Thoracic aorta (tissue), 2 donors: ENCODE data around the gene IRX5. TPM values are rescaled to one million over a fixed set of nuclear protein-coding genes. Genes with fewer than 3 reads are reported as not detected.
A peak's percentile ranks its signal among the peaks of the same experiment; 100 is the strongest.

Experiments used
- ATAC-seq: fragments of 150-250 bp; one replicate; pipeline ENCODE4 v1.8.0; 2017; ENCODE audit warnings: low read depth; ENCODE audit not compliant: insufficient number of reproducible peaks, low FRiP score
- DNase-seq: peaks from one replicate; pipeline ENCODE4 v3.0.0-alpha.2; 2020; ENCODE audit warnings: low spot score
- H3K27ac ChIP-seq, 2 donors: fragments of 200-600 bp; sonication (generic); 1 replicate in 1 of 2; 2 replicates in 1 of 2; pipeline ENCODE4 v1.5.1; 2016; ENCODE audit warnings: mild to moderate bottlenecking in 2 of 2, moderate library complexity in 2 of 2
- H3K27me3 ChIP-seq: fragments of 200-600 bp; sonication (generic); replicated peaks from 2 replicates; pipeline ENCODE4 v1.6.0; 2016; ENCODE audit warnings: mild to moderate bottlenecking; ENCODE audit not compliant: insufficient read depth
- H3K36me3 ChIP-seq: fragments of 200-600 bp; sonication (generic); one replicate; pipeline ENCODE4 v1.5.1; 2016
- H3K4me1 ChIP-seq, 2 donors: fragments of 200-600 bp; sonication (generic); 1 replicate in 1 of 2; 2 replicates in 1 of 2; pipeline versions ENCODE4 v1.5.1 to v1.6.0; 2016; ENCODE audit warnings: low read depth in 2 of 2, mild to moderate bottlenecking in 1 of 2; ENCODE audit not compliant: control insufficient read depth in 1 of 2
- H3K4me3 ChIP-seq: fragments of 200-600 bp; sonication (generic); 2 replicates; pipeline ENCODE4 v1.5.1; 2016; ENCODE audit warnings: mild to moderate bottlenecking
- H3K9me3 ChIP-seq: fragments of 200-600 bp; sonication (generic); 2 replicates; pipeline ENCODE4 v1.5.1; 2016
- total RNA-seq, 2 donors: library from RNA; depleted of rRNA; stranded (reverse); fragments of >200 nt; gene quantifications; one replicate each; pipeline versions ENCODE4 v1.1.0 to v1.2.3, GENCODE V29; 2016
- TF ChIP-seq, protein P1 (sequence below): fragments of 200-600 bp; sonication (generic); IDR thresholded peaks from one replicate; pipeline ENCODE4 v1.5.1; 2019; ENCODE audit warnings: antibody characterized with exemption

The IRX5 gene
- total RNA-seq, 2 donors from 2014 or later = 2.3 to 2.7 TPM

DNA sequence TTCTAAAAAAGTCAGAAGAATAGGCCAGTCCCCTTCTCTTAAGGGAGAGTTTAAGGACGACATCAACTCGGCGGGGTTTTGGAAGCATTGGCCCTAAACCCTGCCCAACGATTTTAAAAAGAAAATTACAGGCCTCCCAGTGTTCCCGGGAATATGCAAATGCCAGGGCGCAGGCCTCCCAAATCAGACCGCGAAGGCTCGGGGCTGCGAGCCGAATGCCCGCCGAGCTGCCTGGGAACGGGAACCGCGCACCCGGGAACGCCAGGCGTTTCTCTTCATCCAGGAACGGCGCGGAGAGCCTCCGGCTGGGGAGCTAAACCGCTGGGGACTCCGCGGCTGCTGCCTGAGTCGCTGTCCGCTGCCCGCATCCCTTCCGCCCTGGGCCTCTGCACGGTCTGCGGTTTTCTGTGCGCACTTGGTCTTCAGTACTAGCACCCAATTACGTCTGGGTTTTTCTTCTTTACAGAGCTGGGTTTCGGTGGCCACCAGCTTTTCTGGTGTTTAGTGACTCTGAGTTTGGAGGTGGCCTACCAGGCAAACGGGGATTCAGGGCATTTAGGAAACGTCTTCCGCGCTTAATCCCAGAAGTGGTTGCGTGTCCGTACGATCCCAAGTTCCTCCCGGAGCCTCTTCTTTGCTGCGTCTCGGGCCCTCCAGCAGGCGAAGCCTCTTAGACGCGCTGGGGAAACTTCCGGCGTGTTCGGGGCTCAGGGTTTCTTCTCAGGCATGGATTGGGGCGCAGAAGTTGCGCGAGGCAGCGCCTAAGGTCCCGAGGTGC is 5.7 kb downstream of the IRX5 start:
- Histone ChIP-seq H3K4me1 (peaks cover 13 to 42% of the 10 kb centered on the region in 2 donors), H3K9me3 (no peaks in the 10 kb centered on the region), H3K27ac (peak overlapping the region; percentile 6 to 44), H3K4me3 (peak overlapping the region; percentile 68), H3K27me3 (peaks cover 5% of the 10 kb centered on the region), H3K36me3 (no peaks in the 10 kb centered on the region)
- DNase-seq (no peak), ATAC-seq (no peak)
- TF ChIP-seq, protein P1, sequence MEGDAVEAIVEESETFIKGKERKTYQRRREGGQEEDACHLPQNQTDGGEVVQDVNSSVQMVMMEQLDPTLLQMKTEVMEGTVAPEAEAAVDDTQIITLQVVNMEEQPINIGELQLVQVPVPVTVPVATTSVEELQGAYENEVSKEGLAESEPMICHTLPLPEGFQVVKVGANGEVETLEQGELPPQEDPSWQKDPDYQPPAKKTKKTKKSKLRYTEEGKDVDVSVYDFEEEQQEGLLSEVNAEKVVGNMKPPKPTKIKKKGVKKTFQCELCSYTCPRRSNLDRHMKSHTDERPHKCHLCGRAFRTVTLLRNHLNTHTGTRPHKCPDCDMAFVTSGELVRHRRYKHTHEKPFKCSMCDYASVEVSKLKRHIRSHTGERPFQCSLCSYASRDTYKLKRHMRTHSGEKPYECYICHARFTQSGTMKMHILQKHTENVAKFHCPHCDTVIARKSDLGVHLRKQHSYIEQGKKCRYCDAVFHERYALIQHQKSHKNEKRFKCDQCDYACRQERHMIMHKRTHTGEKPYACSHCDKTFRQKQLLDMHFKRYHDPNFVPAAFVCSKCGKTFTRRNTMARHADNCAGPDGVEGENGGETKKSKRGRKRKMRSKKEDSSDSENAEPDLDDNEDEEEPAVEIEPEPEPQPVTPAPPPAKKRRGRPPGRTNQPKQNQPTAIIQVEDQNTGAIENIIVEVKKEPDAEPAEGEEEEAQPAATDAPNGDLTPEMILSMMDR = no peak

DNA sequence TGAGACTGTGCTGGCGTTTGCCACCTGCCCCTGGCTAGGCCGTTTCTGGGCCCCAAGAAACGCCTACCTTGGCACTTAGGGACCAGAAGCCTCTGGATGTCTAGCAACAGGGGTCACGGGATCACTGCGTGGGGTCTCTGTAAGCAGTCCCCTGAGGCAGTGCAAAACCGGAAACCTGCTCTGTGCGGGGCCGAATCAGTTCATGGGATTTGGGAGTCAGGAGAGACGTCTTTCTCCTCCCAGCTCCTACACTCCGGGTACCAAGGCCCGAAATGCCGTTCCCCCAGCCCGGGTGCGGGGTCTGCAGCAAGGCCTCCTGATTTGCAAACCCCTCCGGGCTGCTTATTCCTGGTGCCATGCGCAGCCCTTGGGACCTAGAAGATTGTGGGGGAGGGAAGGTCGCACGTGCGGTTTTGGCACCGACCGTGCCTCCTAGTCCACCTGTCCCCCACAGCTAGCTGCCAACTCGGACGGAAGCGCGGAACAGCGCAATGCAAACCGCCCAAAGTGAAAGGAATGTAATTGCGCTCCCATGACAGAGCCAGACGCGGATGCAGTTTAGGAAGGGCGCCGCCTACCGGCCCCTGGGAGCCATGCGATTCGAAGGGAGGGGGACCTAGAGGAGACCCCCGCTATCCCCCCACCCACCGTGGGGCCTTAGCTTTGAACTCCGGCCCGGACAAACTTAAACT is 6.5 kb downstream of the IRX5 start:
- no peaks in the 10 kb centered on the region for H3K36me3 ChIP-seq
- TF ChIP-seq, protein P1 = peak; percentile 45
- ATAC-seq (no peak), DNase-seq (no peak)
- no peaks in the 10 kb centered on the region for H3K9me3 ChIP-seq
- peak overlapping the region; percentile 6 to 44 for H3K27ac ChIP-seq
- H3K27me3 ChIP-seq = peaks cover 5% of the 10 kb centered on the region
- H3K4me1 ChIP-seq = peaks cover 6 to 35% of the 10 kb centered on the region in 2 donors
- H3K4me3 ChIP-seq = peak overlapping the region; percentile 68

DNA sequence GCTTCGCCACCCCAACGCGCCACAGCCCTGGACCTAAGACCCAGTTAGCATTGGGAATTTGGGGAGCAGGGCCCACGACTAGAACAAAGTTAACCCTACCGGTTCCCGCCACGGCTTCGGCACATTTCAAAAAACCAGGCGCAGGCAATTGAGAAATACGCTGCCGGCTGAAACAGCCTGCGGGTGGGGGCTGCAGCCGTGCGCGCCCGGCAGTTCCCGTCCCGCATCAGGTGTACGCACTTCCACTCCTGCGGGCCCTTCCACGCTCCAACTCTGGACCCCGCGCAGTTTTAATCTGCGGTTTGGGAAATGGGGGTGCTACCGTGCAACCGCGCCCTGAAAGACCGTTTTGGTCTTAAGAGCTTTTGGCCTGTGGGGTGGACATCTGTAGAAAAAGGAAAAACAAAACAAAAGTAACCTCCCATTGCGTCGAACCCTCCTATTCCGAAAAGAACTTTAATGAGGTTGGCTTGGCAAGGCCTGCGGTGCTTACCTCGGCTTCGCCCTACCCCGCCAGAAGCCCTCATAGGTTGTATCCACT is 7.1 kb downstream of the IRX5 start:
- H3K36me3 ChIP-seq = no peaks in the 10 kb centered on the region
- peak overlapping the region; percentile 68 for H3K4me3 ChIP-seq
- H3K27ac ChIP-seq = no peak overlapping the region
- ATAC-seq (no peak), DNase-seq (no peak)
- no peaks in the 10 kb centered on the region for H3K9me3 ChIP-seq
- peaks cover 6 to 29% of the 10 kb centered on the region in 2 donors for H3K4me1 ChIP-seq
- H3K27me3 ChIP-seq = peaks cover 5% of the 10 kb centered on the region
- TF ChIP-seq, protein P1 = no peak

DNA sequence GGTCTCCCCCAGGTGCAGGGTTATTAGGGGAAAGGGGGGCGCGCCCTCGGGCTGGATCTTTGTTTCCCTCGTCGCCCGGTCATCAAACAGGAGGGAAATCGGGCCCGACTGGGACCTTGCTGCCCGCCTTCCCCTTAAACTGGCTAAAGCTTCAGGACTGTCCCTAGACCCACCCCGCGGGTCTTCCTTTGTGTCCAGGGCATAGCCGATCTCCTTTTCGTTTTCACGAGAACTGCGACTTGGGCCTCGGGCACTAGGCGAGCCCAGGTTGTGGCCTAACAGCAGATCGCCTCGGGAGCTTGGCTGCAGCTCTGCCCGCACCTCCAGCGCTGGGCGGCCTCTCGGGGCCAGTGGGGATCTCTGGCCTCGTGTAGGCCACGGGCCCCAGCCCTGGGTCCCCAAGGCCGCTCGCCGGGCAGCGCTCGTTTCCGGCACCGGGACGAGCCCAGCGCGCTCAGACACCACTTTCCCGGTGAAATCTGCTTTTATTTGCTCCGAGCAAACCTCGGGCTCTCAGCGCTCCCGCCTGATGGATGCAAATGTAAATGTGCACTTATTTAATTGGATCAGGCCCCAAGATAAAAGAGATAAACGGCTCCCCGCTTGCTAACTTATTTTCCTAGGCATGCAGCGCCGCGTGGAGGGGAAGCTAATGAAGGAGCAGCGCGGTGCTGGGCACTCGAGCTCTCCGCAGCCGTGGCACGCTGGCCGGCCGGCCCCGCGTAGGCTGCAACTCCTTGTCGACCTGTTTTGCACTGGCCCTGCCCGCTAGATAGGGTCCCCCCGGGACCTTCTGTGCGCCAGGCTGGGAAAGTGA is 7.8 kb downstream of the IRX5 start:
- Histone ChIP-seq H3K4me3 (peak overlapping the region; percentile 68), H3K36me3 (no peaks in the 10 kb centered on the region), H3K27ac (no peak overlapping the region), H3K4me1 (peaks cover 6 to 28% of the 10 kb centered on the region in 2 donors), H3K9me3 (no peaks in the 10 kb centered on the region), H3K27me3 (peaks cover 5% of the 10 kb centered on the region)
- no peak for DNase-seq
- ATAC-seq = no peak
- TF ChIP-seq, protein P1 = no peak
